ENCODE results near the gene PTGFRN.
"Not testable (repeated sequence)": the region's sequence is repeated elsewhere in the genome, so short reads cannot be mapped to it uniquely, and the experiment has no call there.

The PTGFRN gene

GRCh38 chr1:116916533-116917445, 7.1 kb downstream of the PTGFRN start:
- DNase-seq (ENCODE audit: low read depth) = no peak

- no peak for DNase-seq (ENCODE audit: low read depth)
These were observed 9.1 kb downstream of the PTGFRN start for GRCh38 chr1:116918714-116919357.

DNA sequence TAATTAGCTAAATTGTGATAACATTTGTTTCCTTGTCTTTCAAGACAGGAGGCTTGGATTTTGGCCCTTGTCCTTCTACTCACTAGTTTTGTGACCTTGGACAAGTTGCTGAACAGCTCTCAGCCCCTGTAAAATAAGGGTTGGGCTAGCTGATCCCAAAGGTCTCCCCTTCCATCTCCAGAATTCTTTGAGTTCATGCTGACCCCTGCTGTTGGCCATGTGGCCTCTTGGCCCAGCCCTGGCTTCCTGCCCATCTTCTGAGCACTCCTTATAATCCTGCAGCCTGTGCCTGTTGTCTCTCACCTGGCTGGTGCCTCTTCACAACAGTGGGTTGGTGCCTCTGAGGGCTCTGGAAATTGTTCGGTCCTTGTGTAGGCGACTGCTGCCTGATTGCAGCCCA, 10.1 kb downstream of the PTGFRN start:
- no peak for DNase-seq (ENCODE audit: low read depth)

DNA sequence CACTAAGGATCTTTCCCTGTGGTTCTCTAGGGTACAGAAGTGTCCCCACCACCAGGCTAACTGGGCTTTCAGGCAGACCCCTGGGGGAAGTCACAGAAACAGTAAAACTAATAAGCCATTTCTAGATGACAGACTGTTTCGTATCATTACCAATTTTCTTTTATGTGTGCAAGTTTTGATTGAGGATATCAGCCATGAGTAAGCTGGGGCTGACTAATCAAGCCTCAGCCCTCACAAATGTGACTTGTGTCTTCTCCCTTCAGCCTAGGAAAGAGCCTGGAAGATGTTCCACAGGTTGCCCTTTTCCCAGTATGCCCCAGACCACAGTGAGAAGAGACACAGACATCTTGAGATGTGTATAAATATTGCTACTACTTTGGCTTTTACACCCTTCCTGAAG, 10.5 kb downstream of the PTGFRN start:
- no peak for DNase-seq (ENCODE audit: low read depth)

GRCh38 chr1:116921301-116921885, 11.7 kb downstream of the PTGFRN start:
- DNase-seq (ENCODE audit: low read depth) = no peak

DNA sequence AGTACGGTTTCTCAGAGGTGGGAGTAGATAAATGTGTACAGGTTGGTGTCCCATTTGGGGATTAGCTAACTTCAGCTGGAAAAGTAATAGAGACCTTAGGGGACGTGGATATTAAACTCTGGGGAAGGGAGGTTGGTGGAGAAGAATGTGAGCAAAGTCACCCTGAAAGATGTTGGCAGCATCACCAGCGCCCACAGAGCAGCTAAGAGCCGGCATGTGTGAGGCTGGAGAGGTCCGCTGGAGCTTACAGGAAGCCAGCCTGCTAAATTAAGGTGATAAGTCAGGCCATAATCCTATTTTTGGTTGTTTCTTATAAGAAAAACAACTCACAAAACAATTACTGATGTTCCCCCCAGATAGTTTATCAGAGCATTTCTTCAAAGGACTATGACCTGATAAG, 12.2 kb downstream of the PTGFRN start:
- DNase-seq (ENCODE audit: low read depth) = no peak

- no peak for DNase-seq (ENCODE audit: low read depth)
These were observed 13.7 kb downstream of the PTGFRN start for GRCh38 chr1:116923421-116923820.

DNA sequence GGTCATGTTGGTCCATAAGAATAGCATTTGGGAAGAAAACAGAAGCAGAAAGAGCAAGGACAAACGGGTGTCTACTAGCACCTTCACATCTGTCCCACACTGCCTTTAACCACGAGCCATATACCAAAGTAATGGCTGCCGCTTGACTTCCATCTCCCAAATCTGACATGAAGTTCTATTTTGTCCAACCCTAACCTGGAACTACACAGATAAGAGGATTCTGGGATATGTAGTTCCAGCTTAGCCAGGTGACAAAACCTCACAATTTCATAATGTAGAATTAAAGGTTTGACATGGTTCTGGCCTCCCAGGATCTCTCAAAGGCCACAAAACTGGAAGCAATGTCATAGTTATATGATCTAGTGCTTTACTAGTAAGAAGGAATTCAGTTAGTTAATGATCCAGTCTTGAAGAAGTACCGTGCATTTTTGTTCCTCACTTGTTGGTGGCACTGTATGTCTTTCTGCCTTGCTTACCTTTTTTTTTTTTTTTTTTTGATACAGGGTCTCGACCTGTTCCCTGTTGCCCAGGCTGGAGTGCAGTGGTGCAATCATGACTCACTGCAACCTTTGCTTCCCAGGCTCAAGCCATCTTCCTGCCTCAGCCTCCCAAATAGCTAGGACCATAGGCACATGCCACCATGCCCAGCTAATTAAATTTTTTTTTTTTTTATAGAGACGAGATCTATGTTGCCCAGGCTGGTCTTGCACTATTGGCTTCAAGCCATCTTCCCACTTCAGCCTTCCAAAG, 17.5 kb downstream of the PTGFRN start:
- no peak for DNase-seq (ENCODE audit: low read depth)

- DNase-seq (ENCODE audit: low read depth) = no peak
These were observed 20.4 kb downstream of the PTGFRN start for GRCh38 chr1:116929961-116930592.

- DNase-seq (ENCODE audit: low read depth) = no peak
These were observed 21.6 kb downstream of the PTGFRN start for GRCh38 chr1:116931016-116931918.

GRCh38 chr1:116933606-116934515, 24.1 kb downstream of the PTGFRN start:
- no peak for DNase-seq (ENCODE audit: low read depth)

- no peak for DNase-seq (ENCODE audit: low read depth)
These were observed 25.0 kb downstream of the PTGFRN start for GRCh38 chr1:116934586-116935207.

- no peak for DNase-seq (ENCODE audit: low read depth)
These were observed 28.5 kb downstream of the PTGFRN start for GRCh38 chr1:116938216-116938615.

DNA sequence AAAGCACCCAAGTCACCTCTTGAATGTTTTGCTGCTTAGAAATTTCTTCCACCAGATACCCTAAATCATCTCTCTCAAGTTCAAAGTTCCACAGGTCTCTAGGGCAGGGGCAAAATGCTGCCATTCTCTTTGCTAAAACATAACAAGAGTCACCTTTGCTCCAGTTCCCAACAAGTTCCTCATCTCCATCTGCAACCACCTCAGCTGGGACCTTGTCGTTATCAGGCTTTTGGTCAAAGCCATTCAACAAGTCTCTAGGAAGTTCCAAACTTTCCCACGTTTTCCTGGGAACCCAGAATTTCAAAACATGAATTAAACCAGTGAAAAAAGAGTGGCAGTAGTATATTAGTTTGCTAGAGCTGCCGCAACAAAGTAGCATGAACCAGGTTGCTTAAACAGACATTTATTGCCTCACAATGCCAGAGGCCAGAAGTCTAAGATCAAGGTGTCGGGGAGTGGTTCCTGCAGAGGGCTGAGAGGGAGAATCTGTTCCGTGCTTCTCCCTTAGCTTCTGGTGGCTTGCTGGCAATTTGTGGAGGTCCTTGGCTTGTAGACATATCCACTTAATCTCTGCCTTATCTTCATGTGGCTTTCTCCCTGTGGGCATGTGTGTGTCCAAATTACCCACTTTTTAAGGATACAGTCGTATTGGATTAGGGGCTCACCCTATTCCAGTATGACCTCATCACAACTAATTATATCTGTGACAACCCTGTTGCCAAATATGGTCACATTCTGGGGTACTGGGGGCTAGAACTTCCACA, 30.2 kb downstream of the PTGFRN start:
- not testable (repeated sequence) for DNase-seq (ENCODE audit: low read depth)

DNA sequence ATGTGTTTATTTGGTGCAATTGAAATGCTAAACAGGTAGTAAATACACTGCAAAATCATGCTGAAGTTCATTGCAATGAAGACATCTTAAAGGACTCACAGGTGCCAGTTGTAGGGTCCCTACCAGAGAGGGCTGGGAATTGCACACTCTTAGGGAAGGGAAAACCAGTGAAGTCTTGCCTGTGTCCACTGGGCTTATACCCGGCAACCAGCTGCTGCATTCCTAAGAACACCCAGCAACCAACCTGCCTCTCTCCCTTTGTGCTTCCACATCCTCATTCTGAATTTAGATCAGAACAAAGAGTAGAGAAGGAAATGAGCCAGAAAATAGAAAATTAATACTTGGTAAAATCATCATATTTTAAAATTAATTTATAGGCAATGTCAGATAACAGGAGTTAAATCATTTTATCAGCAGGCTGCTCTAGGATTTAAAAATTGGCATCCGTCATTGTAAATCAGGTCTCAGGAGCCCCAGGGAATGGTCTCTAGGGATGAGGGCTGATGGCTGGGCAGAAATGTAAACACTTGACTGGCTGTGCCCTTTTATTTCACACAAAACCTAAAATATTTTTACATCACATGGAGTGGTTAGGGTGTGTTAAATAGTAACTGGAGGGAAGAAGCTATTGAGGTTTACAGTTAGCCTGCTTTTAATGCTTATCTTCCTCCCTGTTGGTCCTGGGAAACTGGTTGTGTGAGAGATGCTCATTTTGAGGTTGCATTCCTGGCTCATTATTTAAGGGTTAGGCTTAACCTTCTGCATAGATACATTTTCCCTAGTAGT, 31.3 kb downstream of the PTGFRN start:
- no peak for DNase-seq (ENCODE audit: low read depth)

DNA sequence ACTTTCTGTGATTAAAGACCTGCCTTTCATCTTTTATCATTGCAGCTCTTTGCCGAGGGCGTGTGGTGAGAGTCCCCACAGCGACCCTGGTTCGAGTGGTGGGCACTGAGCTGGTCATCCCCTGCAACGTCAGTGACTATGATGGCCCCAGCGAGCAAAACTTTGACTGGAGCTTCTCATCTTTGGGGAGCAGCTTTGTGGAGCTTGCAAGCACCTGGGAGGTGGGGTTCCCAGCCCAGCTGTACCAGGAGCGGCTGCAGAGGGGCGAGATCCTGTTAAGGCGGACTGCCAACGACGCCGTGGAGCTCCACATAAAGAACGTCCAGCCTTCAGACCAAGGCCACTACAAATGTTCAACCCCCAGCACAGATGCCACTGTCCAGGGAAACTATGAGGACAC, 32.0 kb downstream of the PTGFRN start:
- DNase-seq (ENCODE audit: low read depth) = no peak

DNA sequence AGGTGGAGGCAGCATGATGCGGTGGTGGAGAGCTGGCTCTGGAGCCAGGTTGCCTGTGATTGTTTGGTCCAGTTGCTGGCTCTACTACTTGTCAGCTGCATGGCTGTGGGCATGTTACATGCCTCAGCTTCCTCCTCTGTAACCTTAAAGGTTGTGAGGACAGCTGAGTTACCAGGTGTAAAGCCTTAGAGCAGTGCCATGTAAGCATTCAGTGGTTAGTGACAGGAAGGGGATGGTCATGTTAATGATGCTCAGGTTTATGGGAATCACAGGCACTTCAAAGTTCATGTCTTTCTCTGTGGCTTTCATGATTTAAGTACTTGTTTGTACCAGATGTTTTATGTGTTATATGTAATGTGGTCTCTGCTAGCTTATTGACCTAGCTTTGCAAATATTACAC, 32.6 kb downstream of the PTGFRN start:
- DNase-seq (ENCODE audit: low read depth) = no peak

- DNase-seq (ENCODE audit: low read depth) = no peak
These were observed 33.7 kb downstream of the PTGFRN start for GRCh38 chr1:116943438-116943837.
